SIG-M5 (cell line): ENCODE measurements around the gene PUM1.

Source experiments
- DNase-seq: peaks from one replicate; lab custom pipeline; 2025; lab: John Stamatoyannopoulos, UW

The PUM1 gene

DNA sequence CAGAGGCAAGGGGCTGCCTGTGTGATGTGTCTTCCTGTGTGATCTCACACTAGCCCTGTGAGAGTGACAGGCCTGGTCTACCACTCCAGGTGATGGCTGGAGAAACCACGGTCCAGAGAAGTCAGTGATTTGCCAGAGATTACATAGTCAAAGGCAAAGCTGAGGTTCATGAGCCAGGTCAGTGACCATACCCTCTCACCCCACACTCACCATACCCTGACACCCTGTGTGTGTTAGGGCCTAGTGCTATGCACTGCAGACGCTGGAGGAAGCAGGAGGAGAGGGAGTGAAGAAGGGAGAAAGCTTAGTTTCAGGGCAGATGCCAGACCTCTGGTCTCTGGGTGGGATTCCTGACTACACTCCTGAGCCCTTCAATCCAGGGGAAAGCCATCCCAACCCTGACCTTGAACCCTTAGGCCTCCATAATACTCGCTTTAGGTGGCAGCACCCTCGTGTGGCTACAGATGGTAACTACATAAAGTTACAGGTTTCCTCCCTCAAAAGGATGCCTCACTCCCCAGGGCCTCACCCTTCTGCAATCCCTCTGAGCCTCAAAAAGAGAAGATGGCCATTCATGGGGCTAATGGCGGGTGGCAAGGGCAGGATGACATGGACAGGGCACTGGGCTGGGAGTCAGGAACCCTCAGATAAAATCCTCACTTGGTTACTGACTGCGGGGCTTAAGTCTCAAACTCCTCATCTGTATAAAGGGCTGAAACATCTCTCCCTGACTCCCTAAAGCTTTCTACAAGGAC is 136.2 kb downstream of the PUM1 start:
- DNase-seq = no peak

- no peak for DNase-seq
Measured at GRCh38 chr1:30928789-30929134, 136.8 kb downstream of the PUM1 start.

GRCh38 chr1:30928171-30928570 is 137.3 kb downstream of the PUM1 start:
- no peak for DNase-seq

DNA sequence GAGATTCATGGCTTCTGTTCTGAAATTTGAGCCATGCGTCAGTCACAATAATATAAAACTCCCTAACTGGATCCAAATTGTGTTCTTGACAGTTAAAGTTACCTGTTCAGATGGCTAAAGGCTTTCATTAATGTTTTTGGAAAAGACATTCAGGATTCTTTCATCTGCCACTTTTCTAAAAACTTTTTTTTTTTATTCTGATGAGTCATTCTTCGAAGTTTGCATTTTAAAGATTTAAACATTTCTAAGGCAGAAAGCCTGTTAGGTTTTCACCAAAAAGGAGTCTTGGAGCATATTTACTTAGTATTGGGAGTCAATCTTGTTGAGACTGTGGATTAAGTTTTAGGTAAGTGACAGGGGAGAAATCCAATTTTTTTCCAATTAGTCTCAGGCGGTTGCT is 138.1 kb downstream of the PUM1 start:
- no peak for DNase-seq

DNA sequence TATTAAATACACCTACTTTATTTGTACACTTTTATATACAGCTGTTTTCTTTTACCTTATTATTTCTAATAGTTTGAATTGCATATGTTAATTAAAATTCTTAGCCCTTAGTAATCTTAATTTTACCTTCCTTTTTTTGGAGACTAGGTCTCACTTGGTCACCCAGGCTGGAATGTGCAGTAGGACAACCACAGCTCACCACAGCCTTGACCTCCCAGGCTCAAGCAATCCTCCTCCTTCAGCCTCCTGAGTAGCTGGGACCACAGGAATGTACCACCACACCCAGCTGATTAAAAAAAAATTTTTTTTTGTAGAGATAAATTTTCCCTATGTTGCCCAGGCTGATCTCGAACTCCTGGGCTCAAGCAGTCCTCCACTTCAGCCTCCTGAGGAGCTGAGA is 141.9 kb downstream of the PUM1 start:
- no peak for DNase-seq

- no peak for DNase-seq
Measured at GRCh38 chr1:30920827-30921226, 144.7 kb downstream of the PUM1 start.

DNA sequence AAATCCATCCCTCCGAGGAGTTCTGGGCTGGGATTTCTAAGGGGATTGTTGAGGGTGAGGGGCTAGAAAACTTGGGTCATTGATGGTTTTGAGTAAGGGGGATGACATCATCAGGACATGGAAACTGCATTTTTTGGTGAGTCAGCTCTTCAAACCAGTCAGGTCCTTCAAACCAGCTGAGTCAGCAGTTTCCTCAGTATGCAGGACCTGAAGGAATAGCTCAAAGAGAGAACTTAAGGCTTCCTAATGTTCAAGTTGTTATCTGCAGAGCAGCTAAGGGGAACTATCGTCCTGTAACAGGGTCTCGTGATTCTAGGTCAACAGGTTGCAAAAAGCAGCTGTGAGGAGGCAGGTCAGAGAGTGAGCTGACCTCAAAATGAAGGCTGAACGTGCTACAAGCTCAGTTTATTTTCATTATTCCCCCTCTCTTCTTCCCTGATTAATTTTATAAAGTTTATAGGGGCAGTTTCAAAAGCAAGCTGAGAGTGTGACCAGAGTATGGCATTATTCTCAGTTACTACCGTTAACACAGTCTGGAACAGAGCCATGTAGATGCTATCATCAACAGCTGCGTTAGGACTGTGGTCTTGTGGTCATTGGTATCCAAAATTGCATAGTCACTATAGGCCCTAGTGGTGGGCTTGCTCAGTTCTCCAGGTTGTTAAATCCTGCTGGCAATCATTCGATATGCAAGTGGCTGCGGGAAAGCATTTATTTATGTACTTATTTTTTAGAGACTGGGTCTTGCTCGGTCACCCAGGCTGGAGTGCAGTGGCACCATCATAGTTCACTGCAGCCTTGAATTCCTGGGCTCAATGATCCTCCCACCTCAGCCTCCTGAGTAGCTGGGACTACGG is 146.3 kb downstream of the PUM1 start:
- no peak for DNase-seq

DNA sequence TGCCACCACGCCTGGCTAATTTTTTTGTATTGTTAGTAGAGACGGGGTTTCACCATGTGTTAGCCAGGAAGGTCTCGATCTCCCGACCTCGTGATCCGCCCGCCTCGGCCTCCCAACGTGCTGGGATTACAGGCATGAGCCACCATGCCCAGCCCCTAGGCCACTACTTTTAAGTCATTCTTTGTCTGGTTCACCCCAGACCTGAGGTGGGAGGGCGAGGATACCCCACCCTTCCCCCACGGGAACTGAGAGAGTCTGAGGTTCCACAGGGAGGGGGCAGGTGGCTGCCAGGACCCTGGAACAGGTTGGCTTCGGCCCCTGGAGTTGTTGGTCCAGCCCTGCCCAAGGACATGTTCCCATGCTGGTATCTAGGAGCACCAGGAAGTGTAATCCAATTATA is 149.2 kb downstream of the PUM1 start:
- no peak for DNase-seq

DNA sequence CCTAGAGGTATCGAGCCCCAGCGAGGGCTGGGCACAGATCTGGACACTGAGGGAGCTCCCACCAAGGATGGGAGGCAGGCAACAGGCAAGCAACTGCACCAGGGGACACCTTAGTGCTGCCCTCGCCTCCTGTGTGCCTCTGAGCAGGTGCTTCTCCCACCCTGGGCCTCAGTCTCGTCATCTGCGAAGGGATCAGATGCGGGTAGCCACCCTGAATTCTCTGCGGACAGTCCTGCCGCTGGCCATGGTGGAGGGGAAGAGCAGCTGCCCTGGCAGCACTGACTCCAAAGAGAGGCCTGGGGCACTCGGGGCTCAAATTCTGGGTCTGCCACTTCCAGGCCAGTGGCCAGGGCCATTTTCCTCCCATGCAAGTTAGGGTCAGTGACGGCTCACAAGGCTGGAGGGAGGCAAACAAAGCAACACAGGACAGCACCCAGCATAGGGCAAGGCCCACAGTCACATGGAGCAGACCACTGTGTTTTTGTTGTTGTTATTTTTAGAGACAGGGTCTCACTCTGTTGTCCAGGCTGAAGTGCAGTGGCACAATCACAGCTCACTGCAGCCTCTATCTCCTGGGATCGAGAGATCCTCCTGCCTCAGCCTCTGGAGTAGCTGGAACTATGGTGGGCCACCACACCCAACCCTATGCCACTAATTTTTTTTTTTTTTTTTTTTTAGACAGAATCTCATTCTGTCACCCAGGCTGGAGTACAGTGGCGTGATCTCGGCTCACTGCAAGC is 149.9 kb downstream of the PUM1 start:
- DNase-seq = no peak

DNA sequence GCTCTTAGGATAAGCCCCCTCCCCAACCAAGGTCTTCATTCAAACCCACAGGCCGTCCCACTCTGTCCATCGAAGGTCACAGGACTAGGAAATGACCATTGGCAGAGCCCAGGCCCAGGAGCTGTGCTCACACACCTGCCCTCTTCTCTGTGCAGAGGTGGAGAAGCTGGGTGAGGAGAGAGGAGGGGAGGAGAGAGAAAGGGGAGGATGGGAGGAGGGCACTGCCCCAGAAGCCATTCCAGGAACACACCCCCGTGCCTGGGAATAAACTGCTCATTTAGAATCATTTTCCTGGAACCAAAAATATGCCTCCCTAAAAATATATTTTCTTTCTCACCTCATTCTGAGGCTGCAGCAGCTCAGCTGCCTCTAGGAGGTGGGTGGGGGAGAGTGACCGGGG is 150.6 kb downstream of the PUM1 start:
- DNase-seq = no peak

DNA sequence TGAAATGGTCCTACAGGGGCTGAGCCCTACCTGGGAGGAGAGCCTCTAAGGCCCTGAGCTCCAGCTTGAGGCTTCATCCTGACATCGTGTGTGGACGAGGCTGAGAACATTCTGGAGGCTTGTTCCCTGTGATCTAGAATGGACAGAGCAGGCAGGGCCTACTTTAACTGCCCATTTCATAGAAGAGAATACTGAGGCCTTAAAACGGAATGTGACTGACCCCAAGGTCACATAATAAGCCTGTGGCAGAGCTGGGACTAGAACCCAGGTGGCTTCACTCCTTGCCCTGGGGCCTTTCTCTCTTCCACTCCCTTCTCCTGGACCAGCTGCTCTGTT is 151.0 kb downstream of the PUM1 start:
- no peak for DNase-seq

- DNase-seq = no peak
Measured at GRCh38 chr1:30912913-30913652, 152.4 kb downstream of the PUM1 start.

- DNase-seq = no peak
Measured at GRCh38 chr1:30912224-30912623, 153.3 kb downstream of the PUM1 start.

- no peak for DNase-seq
Measured at GRCh38 chr1:30911059-30911954, 154.2 kb downstream of the PUM1 start.

DNA sequence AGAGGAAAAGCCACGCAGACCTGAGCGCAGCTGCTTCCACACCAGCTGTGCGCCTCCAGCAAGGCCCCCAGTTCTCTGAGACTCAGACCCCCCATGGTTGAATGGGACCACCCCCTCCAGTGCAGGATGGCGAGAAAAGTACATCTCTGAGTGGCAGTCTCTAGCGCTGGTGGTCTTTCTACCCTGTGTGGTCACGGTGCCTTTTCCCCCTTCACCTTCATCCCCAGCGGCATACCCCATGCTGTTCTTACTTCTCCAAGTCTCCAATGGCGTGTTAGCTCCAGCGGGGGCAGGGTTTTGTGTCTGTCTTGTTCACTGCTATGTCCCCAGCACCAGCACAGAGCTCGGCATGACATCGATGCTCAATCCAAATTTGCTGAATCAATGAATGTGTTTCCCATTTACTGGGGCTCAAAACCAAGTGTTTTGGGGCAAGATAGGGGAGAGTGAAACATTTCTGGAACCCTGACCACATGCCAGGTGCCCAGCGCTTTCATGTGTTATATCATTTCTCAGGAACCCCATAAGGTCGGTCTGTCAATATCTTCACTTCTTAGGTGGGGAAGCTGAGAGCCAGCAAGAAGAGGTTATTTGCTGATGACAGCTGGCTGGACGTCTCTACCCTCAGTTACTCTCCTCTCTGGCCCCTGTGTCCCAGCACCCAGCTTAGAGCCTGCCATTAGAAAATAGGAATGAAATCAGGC is 156.0 kb downstream of the PUM1 start:
- no peak for DNase-seq

DNA sequence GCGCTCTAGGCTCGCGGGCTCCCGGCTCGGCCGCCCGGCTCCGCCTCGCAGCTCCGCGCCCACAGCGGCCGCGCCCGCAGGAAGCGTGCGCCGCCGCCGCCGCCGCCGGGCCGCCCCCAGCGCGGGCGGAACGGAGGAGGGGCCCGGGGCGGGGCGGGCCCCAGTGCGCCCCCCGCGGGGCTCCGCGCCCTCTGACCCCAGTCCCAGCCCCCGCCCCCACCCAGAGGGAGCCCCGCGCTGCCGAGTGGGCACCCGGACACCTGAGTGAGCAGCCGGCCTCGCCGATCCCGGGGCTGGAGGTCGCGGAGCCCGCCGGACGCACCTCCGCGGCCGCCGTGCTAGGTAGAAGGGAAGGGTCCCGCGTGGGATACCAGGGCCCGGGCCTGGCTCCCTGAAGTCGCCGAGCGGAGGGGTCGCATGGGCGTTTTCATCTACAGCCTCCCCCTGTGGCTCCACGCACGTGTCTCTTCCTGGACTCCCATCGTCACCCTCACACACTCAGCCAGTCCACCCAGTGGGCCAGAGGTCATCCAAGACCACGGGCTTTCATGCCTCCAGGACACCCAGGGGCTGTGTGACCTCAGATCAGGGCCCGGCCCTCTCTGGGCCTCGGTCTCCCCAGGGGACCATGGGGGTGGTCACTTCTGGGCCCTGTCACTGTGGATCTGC is 156.7 kb downstream of the PUM1 start, which contains the start of gene SDC3:
Gene SDC3 (minus strand): TSS at position 63 of the 669 bp plus-strand sequence. CDS start 172 bp downstream, outside the sequence.
- no peak for DNase-seq

GRCh38 chr1:30908316-30908695 is 157.2 kb downstream of the PUM1 start:
- DNase-seq = no peak

DNA sequence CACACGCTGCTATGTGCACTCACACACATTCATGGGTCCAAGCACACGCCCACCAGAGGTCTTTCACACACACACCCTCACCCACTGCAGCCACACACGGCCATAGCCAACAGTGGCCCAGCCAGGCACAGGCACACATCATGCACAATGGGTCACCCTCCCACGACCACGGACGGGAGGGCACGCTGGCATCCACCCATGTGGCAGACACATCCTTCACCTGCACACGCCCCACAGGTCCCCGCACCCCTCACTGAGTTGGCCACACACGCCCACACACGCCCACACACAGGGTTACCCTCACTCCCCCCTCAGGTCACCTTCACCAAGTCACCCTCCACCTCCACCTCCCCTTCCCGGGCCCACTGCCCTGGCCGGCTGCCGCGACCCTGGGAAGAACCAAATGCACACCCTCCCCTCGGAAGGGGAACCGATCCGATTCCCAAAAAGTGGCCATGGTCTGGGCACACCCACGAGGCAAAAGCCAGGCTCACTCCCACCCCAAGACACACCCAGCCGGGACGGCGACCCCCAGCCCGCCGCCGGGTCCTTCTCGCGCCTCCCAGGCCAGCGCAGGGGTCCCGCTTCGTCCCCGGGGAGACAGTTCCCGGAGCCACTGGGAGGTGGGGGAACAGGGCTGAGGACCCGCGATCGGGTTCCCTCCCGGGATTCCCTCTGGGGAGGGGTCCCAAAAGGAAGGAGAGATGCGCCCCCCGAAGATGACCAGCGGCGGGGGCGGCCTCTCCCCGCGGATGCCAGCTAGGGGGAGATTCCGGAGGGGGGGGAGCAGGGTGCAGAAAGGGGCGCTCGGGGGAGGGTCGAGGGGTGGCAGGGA is 157.8 kb downstream of the PUM1 start:
- DNase-seq = no peak
